Transverse colon (tissue), 3 donors: ENCODE data around the gene PIGT.

Experiments
- CTCF ChIP-seq, 5 experiments: fragments of 200-600 bp in 3 of 5; fragments of 450-650 bp in 2 of 5; sonication (generic) in 3 of 5; IDR thresholded peaks; 1 replicate in 2 of 5; 2 replicates in 3 of 5; pipeline ENCODE4 v1.5.1; 2016 to 2017; ENCODE audit warnings: antibody characterized with exemption in 5 of 5, inconsistent platforms in 3 of 5, mild to moderate bottlenecking in 2 of 5, moderate library complexity in 1 of 5
- POLR2A ChIP-seq: fragments of 450-650 bp; IDR thresholded peaks from one replicate; pipeline ENCODE4 v1.6.1; 2016; ENCODE audit warnings: antibody characterized with exemption, mild to moderate bottlenecking, moderate library complexity

GRCh38 chr20:45436732-45437485 lies 21.0 kb downstream of the PIGT start:
- TF ChIP-seq POLR2A (peak; percentile 38), CTCF (IDR thresholded peaks at IDR 0.05) (peak; percentile 92 to 98 (median 96))
